HepG2 (cell line): Measurements from ENCODE around the gene PIRT. TPM values are rescaled to one million over a fixed set of nuclear protein-coding genes. Genes with fewer than 3 reads are reported as not detected.

Experiments
- KDM4B ChIP-seq: sonication (generic); formaldehyde crosslinking; IDR thresholded peaks from 2 replicates; pipeline ENCODE4 v1.4.0; 2020; ENCODE audit warnings: missing genetic modification reagents
- SMC3 ChIP-seq: IDR thresholded peaks from 2 replicates; pipeline ENCODE4 v1.6.1; 2011; ENCODE audit warnings: low read length, improper control_type of control experiment
- ZFP37 ChIP-seq: sonication (generic); formaldehyde crosslinking; IDR thresholded peaks from 2 replicates; pipeline ENCODE4 v1.4.0; 2020; ENCODE audit warnings: missing genetic modification reagents, borderline replicate concordance
- ZNF256 ChIP-seq: sonication (generic); formaldehyde crosslinking; conservative IDR thresholded peaks from 2 replicates; pipeline ENCODE4 v1.4.0; 2020; ENCODE audit warnings: missing genetic modification reagents
- ZNF276 ChIP-seq: sonication (generic); formaldehyde crosslinking; IDR thresholded peaks from 2 replicates; pipeline ENCODE4 v1.4.0; 2020; ENCODE audit warnings: mild to moderate bottlenecking, low read depth, missing genetic modification reagents
- ZNF343 ChIP-seq: sonication (generic); formaldehyde crosslinking; IDR thresholded peaks from 2 replicates; pipeline ENCODE4 v1.4.0; 2020; ENCODE audit warnings: mild to moderate bottlenecking, missing genetic modification reagents
- polyA plus RNA-seq, 8 experiments: library from polyadenylated mRNA; depleted of rRNA in 3 of 8; stranded (reverse) in 7 of 8; unstranded in 1 of 8; fragments of >200 nt; fragmentation: Illumina TruSeq in 4 of 8; extraction: Trizol in 4 of 8; gene quantifications; 2 replicates each; pipeline versions ENCODE4 v1.2.1 to v1.2.3, GENCODE V29; 2011 to 2016; ENCODE audit warnings: low read depth in 4 of 8, missing spikeins in 1 of 8, mixed read lengths in 1 of 8; ENCODE audit not compliant: insufficient read depth in 1 of 8
- total RNA-seq, 5 experiments: library from RNA; depleted of rRNA; stranded (reverse); fragments of >200 nt; fragmentation: Illumina TruSeq; extraction: Trizol; gene quantifications; 2 replicates each; pipeline ENCODE4 v1.2.3, GENCODE V29; 2016; ENCODE audit warnings: low read depth in 1 of 5
- TF ChIP-seq, protein P1 (sequence below): sonication (generic); formaldehyde crosslinking; IDR thresholded peaks from 2 replicates; pipeline ENCODE4 v1.4.0; 2020; ENCODE audit warnings: mild to moderate bottlenecking, missing genetic modification reagents
- TF ChIP-seq, protein P2 (sequence below): sonication (generic); formaldehyde crosslinking; IDR thresholded peaks from 2 replicates; pipeline ENCODE4 v1.4.0; 2020; ENCODE audit warnings: missing genetic modification reagents, borderline replicate concordance

PIRT gene
- total and polyA plus RNA-seq, 2 of the 13 experiments (the other 11 are each of a cell fraction or from before 2014, with no cell fraction given): not detected

- TF ChIP-seq, protein P1, sequence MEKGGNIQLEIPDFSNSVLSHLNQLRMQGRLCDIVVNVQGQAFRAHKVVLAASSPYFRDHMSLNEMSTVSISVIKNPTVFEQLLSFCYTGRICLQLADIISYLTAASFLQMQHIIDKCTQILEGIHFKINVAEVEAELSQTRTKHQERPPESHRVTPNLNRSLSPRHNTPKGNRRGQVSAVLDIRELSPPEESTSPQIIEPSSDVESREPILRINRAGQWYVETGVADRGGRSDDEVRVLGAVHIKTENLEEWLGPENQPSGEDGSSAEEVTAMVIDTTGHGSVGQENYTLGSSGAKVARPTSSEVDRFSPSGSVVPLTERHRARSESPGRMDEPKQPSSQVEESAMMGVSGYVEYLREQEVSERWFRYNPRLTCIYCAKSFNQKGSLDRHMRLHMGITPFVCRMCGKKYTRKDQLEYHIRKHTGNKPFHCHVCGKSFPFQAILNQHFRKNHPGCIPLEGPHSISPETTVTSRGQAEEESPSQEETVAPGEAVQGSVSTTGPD (CRISPR knock-in tag): no peak
- TF ChIP-seq ZNF343 (CRISPR knock-in tag) (no peak), ZNF256 (no peak), KDM4B (no peak), ZFP37 (CRISPR knock-in tag) (no peak), ZNF276 (CRISPR knock-in tag) (no peak), SMC3 (no peak)
- TF ChIP-seq, protein P2, sequence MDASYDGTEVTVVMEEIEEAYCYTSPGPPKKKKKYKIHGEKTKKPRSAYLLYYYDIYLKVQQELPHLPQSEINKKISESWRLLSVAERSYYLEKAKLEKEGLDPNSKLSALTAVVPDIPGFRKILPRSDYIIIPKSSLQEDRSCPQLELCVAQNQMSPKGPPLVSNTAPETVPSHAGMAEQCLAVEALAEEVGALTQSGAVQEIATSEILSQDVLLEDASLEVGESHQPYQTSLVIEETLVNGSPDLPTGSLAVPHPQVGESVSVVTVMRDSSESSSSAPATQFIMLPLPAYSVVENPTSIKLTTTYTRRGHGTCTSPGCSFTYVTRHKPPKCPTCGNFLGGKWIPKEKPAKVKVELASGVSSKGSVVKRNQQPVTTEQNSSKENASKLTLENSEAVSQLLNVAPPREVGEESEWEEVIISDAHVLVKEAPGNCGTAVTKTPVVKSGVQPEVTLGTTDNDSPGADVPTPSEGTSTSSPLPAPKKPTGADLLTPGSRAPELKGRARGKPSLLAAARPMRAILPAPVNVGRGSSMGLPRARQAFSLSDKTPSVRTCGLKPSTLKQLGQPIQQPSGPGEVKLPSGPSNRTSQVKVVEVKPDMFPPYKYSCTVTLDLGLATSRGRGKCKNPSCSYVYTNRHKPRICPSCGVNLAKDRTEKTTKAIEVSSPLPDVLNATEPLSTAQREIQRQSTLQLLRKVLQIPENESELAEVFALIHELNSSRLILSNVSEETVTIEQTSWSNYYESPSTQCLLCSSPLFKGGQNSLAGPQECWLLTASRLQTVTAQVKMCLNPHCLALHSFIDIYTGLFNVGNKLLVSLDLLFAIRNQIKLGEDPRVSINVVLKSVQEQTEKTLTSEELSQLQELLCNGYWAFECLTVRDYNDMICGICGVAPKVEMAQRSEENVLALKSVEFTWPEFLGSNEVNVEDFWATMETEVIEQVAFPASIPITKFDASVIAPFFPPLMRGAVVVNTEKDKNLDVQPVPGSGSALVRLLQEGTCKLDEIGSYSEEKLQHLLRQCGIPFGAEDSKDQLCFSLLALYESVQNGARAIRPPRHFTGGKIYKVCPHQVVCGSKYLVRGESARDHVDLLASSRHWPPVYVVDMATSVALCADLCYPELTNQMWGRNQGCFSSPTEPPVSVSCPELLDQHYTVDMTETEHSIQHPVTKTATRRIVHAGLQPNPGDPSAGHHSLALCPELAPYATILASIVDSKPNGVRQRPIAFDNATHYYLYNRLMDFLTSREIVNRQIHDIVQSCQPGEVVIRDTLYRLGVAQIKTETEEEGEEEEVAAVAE (CRISPR knock-in tag): no peak
Observed at GRCh38 chr17:10792151-10792550, 45.7 kb downstream of the PIRT start (continued).
